ENCODE results near the gene SLC22A14. TPM values are rescaled to one million over a fixed set of nuclear protein-coding genes. Genes with fewer than 3 reads are reported as not detected.

SLC22A14 gene
- total RNA-seq, 2 donors from 2014 or later: 0.41 TPM; not detected in 1

GRCh38 chr3:38349684-38350359, 67.7 kb downstream of the SLC22A14 start:
- ATAC-seq (ENCODE audit: insufficient number of reproducible peaks, low FRiP score, low read depth) (no peak), DNase-seq (ENCODE audit: low spot score) (no peak)
- H3K9me3 ChIP-seq: no peaks in the 10 kb centered on the region
- H3K27me3 ChIP-seq (replicated peaks; ENCODE audit: insufficient read depth): no peaks in the 10 kb centered on the region
- H3K4me1 ChIP-seq (ENCODE audit: control insufficient read depth in 1 of 2, low read depth in 2 of 2): peaks cover 0 to 9% of the 10 kb centered on the region in 2 donors
- TF ChIP-seq CTCF (IDR thresholded peaks at IDR 0.05): no peak
- no peak overlapping the region for H3K4me3 ChIP-seq
- H3K27ac ChIP-seq: no peak overlapping the region
- H3K36me3 ChIP-seq: no peaks in the 10 kb centered on the region

DNA sequence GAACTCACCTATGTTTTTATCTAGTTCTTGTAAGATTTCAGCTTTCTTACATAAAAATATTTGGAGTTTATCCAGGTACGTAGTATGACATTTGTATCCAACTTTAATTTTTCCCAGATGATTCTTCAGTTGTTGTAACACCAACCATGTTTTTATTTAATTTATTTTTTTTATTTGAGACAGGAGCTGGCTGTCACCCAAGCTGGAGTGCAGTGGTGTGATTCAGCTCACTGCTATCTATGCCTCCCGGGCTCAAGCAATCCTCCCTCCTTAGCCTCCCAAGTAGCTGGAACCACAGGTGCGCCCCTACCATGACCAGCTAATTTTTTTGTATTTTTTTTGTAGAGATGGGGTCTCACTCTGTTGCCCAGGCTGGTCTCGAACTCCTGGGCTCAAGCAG, 71.1 kb downstream of the SLC22A14 start:
- Histone ChIP-seq H3K9me3 (no peaks in the 10 kb centered on the region), H3K36me3 (no peaks in the 10 kb centered on the region), H3K27me3 (replicated peaks; ENCODE audit: insufficient read depth) (no peaks in the 10 kb centered on the region), H3K4me1 (ENCODE audit: control insufficient read depth in 1 of 2, low read depth in 2 of 2) (no peaks in the 10 kb centered on the region), H3K4me3 (no peak overlapping the region), H3K27ac (no peak overlapping the region)
- ATAC-seq (ENCODE audit: insufficient number of reproducible peaks, low FRiP score, low read depth) (no peak), DNase-seq (ENCODE audit: low spot score) (no peak)
- no peak for TF ChIP-seq CTCF (IDR thresholded peaks at IDR 0.05)

DNA sequence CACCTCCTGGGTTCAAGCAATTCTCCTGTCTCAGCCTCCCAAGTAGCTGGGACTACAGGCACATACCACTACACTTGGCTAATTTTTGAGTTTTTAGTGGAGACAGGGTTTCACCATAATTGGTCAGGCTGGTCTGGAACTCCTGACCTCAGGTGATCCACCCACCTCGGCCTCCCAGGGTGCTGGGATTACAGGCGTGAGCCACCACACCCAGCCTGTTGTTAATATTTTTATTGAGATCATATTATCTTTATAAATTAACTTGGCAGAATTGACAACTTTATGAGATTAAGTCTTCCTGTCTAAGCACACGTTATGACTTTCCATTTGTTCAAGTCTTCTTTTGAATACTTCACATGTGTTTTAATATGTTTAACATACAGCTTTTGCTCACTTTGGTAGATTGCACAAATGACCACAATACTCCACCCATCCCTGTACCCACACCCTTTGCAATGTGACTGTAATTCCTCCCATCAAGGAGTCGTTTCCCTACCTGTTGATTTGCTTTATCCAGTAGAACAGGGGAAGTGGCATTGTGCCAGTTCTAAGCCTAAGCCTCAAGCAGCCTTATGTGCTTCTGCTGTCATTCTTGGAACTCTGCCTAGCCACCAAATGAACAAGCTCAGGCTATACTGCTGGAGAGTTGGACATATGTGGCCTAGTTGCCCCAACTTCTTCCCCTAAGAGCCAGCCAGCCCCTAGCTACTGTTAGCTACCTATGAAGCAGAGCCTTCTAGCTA, 72.7 kb downstream of the SLC22A14 start:
- H3K36me3 ChIP-seq: no peaks in the 10 kb centered on the region
- H3K27ac ChIP-seq: no peak overlapping the region
- no peaks in the 10 kb centered on the region for H3K9me3 ChIP-seq
- no peak overlapping the region for H3K4me3 ChIP-seq
- no peaks in the 10 kb centered on the region for H3K4me1 ChIP-seq (ENCODE audit: control insufficient read depth in 1 of 2, low read depth in 2 of 2)
- no peaks in the 10 kb centered on the region for H3K27me3 ChIP-seq (replicated peaks; ENCODE audit: insufficient read depth)
- no peak for TF ChIP-seq CTCF (IDR thresholded peaks at IDR 0.05)
- no peak for ATAC-seq (ENCODE audit: insufficient number of reproducible peaks, low FRiP score, low read depth)
- DNase-seq (ENCODE audit: low spot score): no peak

DNA sequence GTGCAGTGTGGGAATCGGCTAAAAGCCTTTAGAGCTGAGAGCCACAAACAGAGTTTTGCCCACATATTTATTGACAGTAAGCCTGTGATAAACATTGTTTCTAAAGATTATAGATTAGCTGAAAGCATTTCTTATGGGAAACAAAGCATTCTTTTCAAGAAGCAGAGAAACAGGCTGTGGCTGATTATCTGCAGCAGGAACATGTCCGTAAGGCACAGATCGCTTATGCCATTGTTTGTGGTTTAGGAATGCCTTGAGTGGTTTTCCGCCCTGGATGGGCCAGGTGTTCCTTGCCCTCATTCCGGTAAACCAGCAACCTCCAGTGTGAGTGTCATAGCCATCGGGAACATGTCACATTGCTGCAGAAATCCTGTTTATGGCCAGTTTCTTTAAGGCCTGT, 76.9 kb downstream of the SLC22A14 start:
- no peaks in the 10 kb centered on the region for H3K36me3 ChIP-seq
- DNase-seq (ENCODE audit: low spot score): no peak
- H3K9me3 ChIP-seq: no peaks in the 10 kb centered on the region
- no peak for TF ChIP-seq CTCF (IDR thresholded peaks at IDR 0.05)
- H3K27ac ChIP-seq: no peak overlapping the region
- no peaks in the 10 kb centered on the region for H3K4me1 ChIP-seq (ENCODE audit: control insufficient read depth in 1 of 2, low read depth in 2 of 2)
- ATAC-seq (ENCODE audit: insufficient number of reproducible peaks, low FRiP score, low read depth): no peak
- no peaks in the 10 kb centered on the region for H3K27me3 ChIP-seq (replicated peaks; ENCODE audit: insufficient read depth)
- no peak overlapping the region for H3K4me3 ChIP-seq

DNA sequence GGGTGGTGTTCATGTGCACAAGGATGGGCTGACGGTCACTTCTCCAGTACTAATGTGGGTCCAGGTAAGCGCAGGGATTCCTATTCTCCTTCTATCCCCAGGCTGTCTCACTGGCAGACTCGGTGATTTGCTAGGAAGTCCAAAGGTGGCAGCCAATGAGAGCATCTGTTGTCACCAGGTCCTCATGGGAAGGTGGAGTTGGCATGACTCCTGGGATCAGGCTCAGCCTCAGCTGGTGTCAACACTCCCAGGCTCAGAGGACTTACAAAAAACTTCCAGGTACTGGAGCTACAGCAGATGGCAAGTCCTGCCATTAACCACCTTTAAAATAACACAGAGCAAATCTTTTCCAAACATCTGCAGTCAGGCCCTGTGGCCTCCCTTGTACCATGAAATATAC, 78.3 kb downstream of the SLC22A14 start:
- no peak for DNase-seq (ENCODE audit: low spot score)

More for the DNA sequence above, 78.3 kb downstream of the SLC22A14 start:
- no peaks in the 10 kb centered on the region for H3K36me3 ChIP-seq
- no peaks in the 10 kb centered on the region for H3K4me1 ChIP-seq (ENCODE audit: control insufficient read depth in 1 of 2, low read depth in 2 of 2)
- ATAC-seq (ENCODE audit: insufficient number of reproducible peaks, low FRiP score, low read depth): no peak
- H3K27me3 ChIP-seq (replicated peaks; ENCODE audit: insufficient read depth): no peaks in the 10 kb centered on the region
- no peak overlapping the region for H3K27ac ChIP-seq
- no peak for TF ChIP-seq CTCF (IDR thresholded peaks at IDR 0.05)
- no peaks in the 10 kb centered on the region for H3K9me3 ChIP-seq
- H3K4me3 ChIP-seq: no peak overlapping the region

Measured in thoracic aorta (tissue), 2 donors.